K562 (cell line): ENCODE measurements around the gene GABRB1. TPM values are rescaled to one million over a fixed set of nuclear protein-coding genes. Genes with fewer than 3 reads are reported as not detected.

Experiments
- CBFA2T3 ChIP-seq: fragments of 450-650 bp; IDR thresholded peaks from 2 replicates; pipeline ENCODE4 v1.6.1; 2017
- HMGXB4 ChIP-seq: sonication (generic); formaldehyde crosslinking; IDR thresholded peaks from 2 replicates; pipeline ENCODE4 v1.8.1; 2023; ENCODE audit warnings: mild to moderate bottlenecking, missing genetic modification reagents
- NR2C2 ChIP-seq, 2 experiments: fragments of 200-800 bp in 1 of 2; sonication (Bioruptor generic) in 1 of 2; sonication (generic) in 1 of 2; formaldehyde crosslinking in 1 of 2; IDR thresholded peaks; 2 replicates each; pipeline versions ENCODE4 v1.6.1 to v1.8.0; 2016 to 2022; ENCODE audit warnings: mild to moderate bottlenecking in 1 of 2, missing compliant biosample characterization in 1 of 2, missing genetic modification characterization in 1 of 2, missing genetic modification reagents in 1 of 2
- NR4A1 ChIP-seq, 2 experiments: fragments of 250-450 bp in 1 of 2; fragments of 450-650 bp in 1 of 2; sonication (Bioruptor Pico) in 1 of 2; IDR thresholded peaks; 2 replicates each; pipeline versions ENCODE4 v1.4.0 to v1.6.1; 2016 to 2020; ENCODE audit warnings: mild to moderate bottlenecking in 2 of 2, missing compliant biosample characterization in 1 of 2, missing genetic modification characterization in 1 of 2, moderate library complexity in 1 of 2
- ZNF592 ChIP-seq: fragments of 450-650 bp; IDR thresholded peaks from 2 replicates; pipeline ENCODE4 v1.6.1; 2017; ENCODE audit warnings: antibody characterized with exemption, mild to moderate bottlenecking
- polyA plus RNA-seq, 8 experiments: library from polyadenylated mRNA; depleted of rRNA in 4 of 8; stranded (reverse) in 5 of 8; unstranded in 3 of 8; fragments of >200 nt; fragmentation: Nextera tagmentation in 2 of 8; fragmentation: Illumina TruSeq in 1 of 8; extraction: Ambion mirVana in 2 of 8; extraction: Trizol in 1 of 8; gene quantifications; 2 replicates each; pipeline versions ENCODE4 v1.2.1 to v1.2.3, GENCODE V29; 2011 to 2014; ENCODE audit warnings: inconsistent platforms in 1 of 8, missing spikeins in 1 of 8
- total RNA-seq, 7 experiments: library from RNA; depleted of rRNA in 6 of 7; stranded (reverse); fragments of >200 nt in 6 of 7; fragmentation: Illumina TruSeq in 2 of 7; extraction: Trizol in 2 of 7; gene quantifications; 2 replicates each; pipeline versions ENCODE4 v1.2.1 to v1.2.3, GENCODE V29; 2011 to 2021; ENCODE audit warnings: low replicate concordance in 1 of 7

GABRB1 gene
- total and polyA plus RNA-seq, 9 of the 15 experiments (the other 6 are each of a cell fraction or from before 2014, with no cell fraction given), result not detected

- TF ChIP-seq HMGXB4 (CRISPR knock-in tag) (no peak), ZNF592 (no peak), NR4A1 (CRISPR knock-in tag; IDR thresholded peaks at IDR 0.05) (no peak), NR4A1 (tag; IDR thresholded peaks at IDR 0.05) (no peak), CBFA2T3 (no peak), NR2C2 (CRISPR knock-in tag; IDR thresholded peaks at IDR 0.05) (no peak), NR2C2 (tag; IDR thresholded peaks at IDR 0.05) (no peak)
- TF ChIP-seq, all 486 proteins: peak for 0
Observed at GRCh38 chr4:47224361-47224760, 193.0 kb downstream of the GABRB1 start (continued).
